HCT116 (cell line): ENCODE results near the gene SUOX.

Experiments used
- ELF1 ChIP-seq: IDR thresholded peaks from 2 replicates; pipeline ENCODE4 v1.6.1; 2012; ENCODE audit warnings: low read depth, borderline replicate concordance
- EZH2 ChIP-seq: fragments of 200-600 bp; sonication (generic); IDR thresholded peaks from 2 replicates; pipeline ENCODE4 v1.6.1; 2017; ENCODE audit warnings: antibody characterized with exemption, mixed run types
- EZH2phosphoT487 ChIP-seq: fragments of 200-600 bp; IDR thresholded peaks from 2 replicates; pipeline ENCODE4 v1.6.1; 2018; ENCODE audit warnings: antibody characterized with exemption, borderline replicate concordance
- FOSL1 ChIP-seq: IDR thresholded peaks from 2 replicates; pipeline ENCODE4 v1.6.1; 2012; ENCODE audit warnings: low read depth
- JUND ChIP-seq: IDR thresholded peaks from 2 replicates; pipeline ENCODE4 v1.6.1; 2012
- MAX ChIP-seq: IDR thresholded peaks from 2 replicates; pipeline ENCODE4 v1.6.1; 2012
- POLR2A ChIP-seq: IDR thresholded peaks from 2 replicates; pipeline ENCODE4 v1.7.0; 2011; ENCODE audit warnings: borderline replicate concordance; ENCODE audit not compliant: insufficient read depth, insufficient read length; ENCODE audit errors: extremely low read depth
- POLR2AphosphoS5 ChIP-seq: IDR thresholded peaks from 2 replicates; pipeline ENCODE4 v1.6.1; 2011; ENCODE audit warnings: mild to moderate bottlenecking, low read depth, low read length, moderate library complexity
- RAD21 ChIP-seq: IDR thresholded peaks from 2 replicates; pipeline ENCODE4 v1.6.1; 2012; ENCODE audit warnings: low read depth, mild to moderate bottlenecking
- SP1 ChIP-seq: IDR thresholded peaks from 2 replicates; pipeline ENCODE4 v1.6.1; 2012; ENCODE audit warnings: low read depth
- YY1 ChIP-seq: IDR thresholded peaks from 2 replicates; pipeline ENCODE4 v1.6.1; 2011; ENCODE audit warnings: low read length, low read depth, moderate library complexity, mild to moderate bottlenecking; ENCODE audit not compliant: insufficient replicate concordance; ENCODE audit errors: extremely low read depth
- ZFX ChIP-seq: fragments of 450-650 bp; IDR thresholded peaks from 2 replicates; pipeline ENCODE4 v1.6.1; 2017
- TF ChIP-seq, protein P1 (sequence below), 3 experiments: fragments of 200-600 bp in 1 of 3; sonication (generic) in 1 of 3; IDR thresholded peaks in 2 of 3; conservative IDR thresholded peaks in 1 of 3; 2 replicates each; pipeline ENCODE4 v1.5.1; 2012 to 2017; ENCODE audit warnings: low read depth in 2 of 3, low read length in 2 of 3, antibody characterized with exemption in 1 of 3, borderline replicate concordance in 1 of 3, control low read depth in 1 of 3, mild to moderate bottlenecking in 1 of 3, mixed read lengths in 1 of 3, mixed run types in 1 of 3, moderate library complexity in 1 of 3; ENCODE audit not compliant: insufficient read depth in 1 of 3
- TF ChIP-seq, protein P2 (sequence below): IDR thresholded peaks from 2 replicates; pipeline ENCODE4 v1.6.1; 2012; ENCODE audit warnings: low read depth

- TF ChIP-seq POLR2AphosphoS5 (no peak), POLR2A (no peak), EZH2 (no peak), MAX (no peak), ELF1 (no peak), SP1 (peak; percentile 24; the same call in 1 of the 2 replicates), YY1 (no peak), EZH2phosphoT487 (no peak), RAD21 (peak; percentile 85), JUND (no peak), ZFX (no peak), FOSL1 (no peak)
- TF ChIP-seq, protein P1, sequence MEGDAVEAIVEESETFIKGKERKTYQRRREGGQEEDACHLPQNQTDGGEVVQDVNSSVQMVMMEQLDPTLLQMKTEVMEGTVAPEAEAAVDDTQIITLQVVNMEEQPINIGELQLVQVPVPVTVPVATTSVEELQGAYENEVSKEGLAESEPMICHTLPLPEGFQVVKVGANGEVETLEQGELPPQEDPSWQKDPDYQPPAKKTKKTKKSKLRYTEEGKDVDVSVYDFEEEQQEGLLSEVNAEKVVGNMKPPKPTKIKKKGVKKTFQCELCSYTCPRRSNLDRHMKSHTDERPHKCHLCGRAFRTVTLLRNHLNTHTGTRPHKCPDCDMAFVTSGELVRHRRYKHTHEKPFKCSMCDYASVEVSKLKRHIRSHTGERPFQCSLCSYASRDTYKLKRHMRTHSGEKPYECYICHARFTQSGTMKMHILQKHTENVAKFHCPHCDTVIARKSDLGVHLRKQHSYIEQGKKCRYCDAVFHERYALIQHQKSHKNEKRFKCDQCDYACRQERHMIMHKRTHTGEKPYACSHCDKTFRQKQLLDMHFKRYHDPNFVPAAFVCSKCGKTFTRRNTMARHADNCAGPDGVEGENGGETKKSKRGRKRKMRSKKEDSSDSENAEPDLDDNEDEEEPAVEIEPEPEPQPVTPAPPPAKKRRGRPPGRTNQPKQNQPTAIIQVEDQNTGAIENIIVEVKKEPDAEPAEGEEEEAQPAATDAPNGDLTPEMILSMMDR (IDR thresholded peaks at IDR 0.05 in 2 of 3, conservative IDR thresholded peaks at IDR 0.05 in 1 of 3; ENCODE audit: borderline replicate concordance in 1 of 3, insufficient read depth in 1 of 3, low read depth in 2 of 3, low read length in 2 of 3): peak; percentile 73 to 94 (median 84)
- TF ChIP-seq, protein P2, sequence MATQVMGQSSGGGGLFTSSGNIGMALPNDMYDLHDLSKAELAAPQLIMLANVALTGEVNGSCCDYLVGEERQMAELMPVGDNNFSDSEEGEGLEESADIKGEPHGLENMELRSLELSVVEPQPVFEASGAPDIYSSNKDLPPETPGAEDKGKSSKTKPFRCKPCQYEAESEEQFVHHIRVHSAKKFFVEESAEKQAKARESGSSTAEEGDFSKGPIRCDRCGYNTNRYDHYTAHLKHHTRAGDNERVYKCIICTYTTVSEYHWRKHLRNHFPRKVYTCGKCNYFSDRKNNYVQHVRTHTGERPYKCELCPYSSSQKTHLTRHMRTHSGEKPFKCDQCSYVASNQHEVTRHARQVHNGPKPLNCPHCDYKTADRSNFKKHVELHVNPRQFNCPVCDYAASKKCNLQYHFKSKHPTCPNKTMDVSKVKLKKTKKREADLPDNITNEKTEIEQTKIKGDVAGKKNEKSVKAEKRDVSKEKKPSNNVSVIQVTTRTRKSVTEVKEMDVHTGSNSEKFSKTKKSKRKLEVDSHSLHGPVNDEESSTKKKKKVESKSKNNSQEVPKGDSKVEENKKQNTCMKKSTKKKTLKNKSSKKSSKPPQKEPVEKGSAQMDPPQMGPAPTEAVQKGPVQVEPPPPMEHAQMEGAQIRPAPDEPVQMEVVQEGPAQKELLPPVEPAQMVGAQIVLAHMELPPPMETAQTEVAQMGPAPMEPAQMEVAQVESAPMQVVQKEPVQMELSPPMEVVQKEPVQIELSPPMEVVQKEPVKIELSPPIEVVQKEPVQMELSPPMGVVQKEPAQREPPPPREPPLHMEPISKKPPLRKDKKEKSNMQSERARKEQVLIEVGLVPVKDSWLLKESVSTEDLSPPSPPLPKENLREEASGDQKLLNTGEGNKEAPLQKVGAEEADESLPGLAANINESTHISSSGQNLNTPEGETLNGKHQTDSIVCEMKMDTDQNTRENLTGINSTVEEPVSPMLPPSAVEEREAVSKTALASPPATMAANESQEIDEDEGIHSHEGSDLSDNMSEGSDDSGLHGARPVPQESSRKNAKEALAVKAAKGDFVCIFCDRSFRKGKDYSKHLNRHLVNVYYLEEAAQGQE: no peak
These were observed 818 bp upstream of the SUOX start for GRCh38 chr12:55996201-55996714.
